Activated CD8-positive, alpha-beta memory T cell treated with anti-CD3 and anti-CD28 coated beads for 24 hours (primary cell): ENCODE results near the gene TNFRSF4.
A peak's percentile ranks its signal among the peaks of the same experiment; 100 is the strongest.

Source experiments
- DNase-seq: peaks from one replicate; pipeline ENCODE4 v3.0.0-alpha.2; 2020

TNFRSF4 gene

GRCh38 chr1:1216770-1217620 is 3.0 kb upstream of the TNFRSF4 start:
- no peak for DNase-seq

- no peak for DNase-seq
These were observed 2.1 kb upstream of the TNFRSF4 start for GRCh38 chr1:1215881-1216605.

GRCh38 chr1:1215080-1215676 is 1.2 kb upstream of the TNFRSF4 start:
- DNase-seq = no peak

- no peak for DNase-seq
These were observed 1.1 kb downstream of the TNFRSF4 start for GRCh38 chr1:1212780-1213344.

GRCh38 chr1:1211541-1212441 is 2.2 kb downstream of the TNFRSF4 start:
- DNase-seq = no peak

DNA sequence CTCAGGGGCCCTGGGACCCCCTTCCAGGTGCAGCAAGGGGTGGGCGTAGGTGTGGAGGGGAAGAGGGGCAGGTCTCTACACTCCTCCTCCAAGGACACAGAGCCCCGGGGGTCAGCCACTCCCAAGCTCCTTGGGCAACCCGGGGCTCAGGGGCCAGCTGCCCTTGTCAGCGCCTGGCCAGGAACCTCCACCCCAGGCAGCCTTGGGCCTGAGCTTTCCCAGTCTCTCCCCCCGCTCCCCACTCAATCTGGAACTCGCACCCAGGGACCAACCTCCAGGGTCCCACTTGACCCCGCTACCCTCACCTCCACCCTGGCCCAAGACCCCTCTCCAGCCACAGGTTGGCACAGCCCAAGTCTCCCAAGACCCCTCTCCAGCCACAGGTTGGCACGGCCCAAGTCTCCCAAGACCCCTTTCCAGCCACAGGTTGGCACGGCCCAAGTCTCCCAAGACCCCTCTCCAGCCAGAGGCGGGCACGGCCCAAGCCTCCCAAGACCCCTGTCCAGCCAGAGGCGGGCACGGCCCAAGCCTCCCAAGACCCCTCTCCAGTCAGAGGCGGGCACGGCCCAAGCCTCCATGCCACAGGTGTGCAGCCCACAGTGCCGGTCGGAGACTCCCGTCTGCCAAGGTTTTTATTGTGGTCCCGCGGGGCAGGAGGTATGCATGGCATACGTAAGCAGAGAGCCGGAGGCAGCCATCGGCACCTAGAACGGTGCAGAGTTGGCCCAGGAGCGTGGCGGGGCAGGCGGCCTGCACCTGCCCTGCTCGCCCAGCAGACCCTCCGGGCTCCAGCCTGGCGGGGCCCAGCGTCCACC is 3.0 kb downstream of the TNFRSF4 start:
- no peak for DNase-seq

DNA sequence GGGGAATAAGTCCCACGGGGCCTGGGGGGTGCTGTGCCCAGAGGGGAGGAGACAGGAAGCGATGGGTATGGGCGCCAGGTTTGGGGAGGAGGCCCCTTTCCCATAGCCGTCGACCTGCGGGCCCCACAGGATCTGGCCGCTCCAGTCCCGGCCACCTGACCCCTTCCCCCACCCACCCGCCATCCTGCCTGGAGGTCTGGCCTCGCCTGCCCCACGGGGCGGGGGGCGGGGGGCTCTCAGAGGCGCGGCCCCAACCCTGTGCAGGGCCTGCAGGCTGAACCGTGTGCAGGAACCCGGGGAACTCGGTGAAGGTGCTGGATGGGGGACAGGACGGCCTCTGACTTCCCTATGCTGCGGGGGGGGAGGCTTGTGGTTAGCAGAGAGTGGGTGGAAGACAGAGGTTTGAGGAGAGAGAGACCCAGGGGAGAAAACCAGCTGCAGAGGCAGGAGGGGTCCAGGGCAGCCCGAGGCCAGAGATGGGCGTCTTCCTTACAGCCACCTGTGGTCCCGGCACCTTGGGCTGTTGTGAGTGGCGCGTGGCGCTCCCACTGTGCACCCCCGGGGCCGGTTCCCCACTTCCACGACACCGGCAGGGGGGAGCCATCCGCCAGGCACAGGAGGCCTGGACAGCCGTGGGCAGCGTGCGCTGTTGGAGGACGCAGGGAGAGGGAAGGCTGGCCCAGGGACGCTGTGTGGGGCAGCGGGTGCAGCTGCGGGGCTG is 5.1 kb downstream of the TNFRSF4 start:
- DNase-seq = peak; percentile 80

- DNase-seq = no peak
These were observed 6.4 kb downstream of the TNFRSF4 start for GRCh38 chr1:1207571-1207892.

DNA sequence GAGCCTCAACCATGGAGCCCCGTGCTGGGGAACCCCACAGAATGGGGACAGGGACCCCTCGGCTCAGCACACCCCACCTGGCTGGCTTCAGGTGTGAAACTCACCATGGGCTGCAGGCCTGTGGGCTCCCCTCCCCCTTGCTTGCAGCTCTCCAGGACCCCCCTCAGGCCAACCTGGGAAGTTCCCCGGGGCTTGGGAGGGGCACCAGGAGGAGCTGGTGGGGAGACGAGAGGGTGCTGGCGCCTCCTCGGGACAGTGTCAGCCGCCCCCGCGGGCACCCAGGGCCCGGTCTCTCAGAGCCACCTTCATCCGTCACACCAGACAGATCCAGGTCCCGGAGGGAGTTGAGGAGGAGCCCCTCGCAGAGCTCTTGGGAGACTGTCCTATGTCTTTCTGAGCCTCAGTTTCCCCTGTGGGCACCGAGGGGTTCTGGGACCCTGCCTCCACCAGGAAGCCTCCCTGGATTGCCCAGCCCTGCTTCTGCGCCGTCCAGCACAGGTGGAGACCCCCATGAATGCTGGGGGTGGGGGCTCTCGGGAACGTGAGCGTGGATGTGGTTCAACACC is 6.9 kb downstream of the TNFRSF4 start:
- DNase-seq = no peak

- peak; percentile 82 for DNase-seq
These were observed 7.5 kb downstream of the TNFRSF4 start, which contains the start of gene TNFRSF18 for GRCh38 chr1:1206376-1206965. TNFRSF18 (minus strand) TSS chr1:1206592; CDS start chr1:1206571, 21 bp downstream.

- no peak for DNase-seq
These were observed 8.1 kb downstream of the TNFRSF4 start for GRCh38 chr1:1205769-1206375.

DNA sequence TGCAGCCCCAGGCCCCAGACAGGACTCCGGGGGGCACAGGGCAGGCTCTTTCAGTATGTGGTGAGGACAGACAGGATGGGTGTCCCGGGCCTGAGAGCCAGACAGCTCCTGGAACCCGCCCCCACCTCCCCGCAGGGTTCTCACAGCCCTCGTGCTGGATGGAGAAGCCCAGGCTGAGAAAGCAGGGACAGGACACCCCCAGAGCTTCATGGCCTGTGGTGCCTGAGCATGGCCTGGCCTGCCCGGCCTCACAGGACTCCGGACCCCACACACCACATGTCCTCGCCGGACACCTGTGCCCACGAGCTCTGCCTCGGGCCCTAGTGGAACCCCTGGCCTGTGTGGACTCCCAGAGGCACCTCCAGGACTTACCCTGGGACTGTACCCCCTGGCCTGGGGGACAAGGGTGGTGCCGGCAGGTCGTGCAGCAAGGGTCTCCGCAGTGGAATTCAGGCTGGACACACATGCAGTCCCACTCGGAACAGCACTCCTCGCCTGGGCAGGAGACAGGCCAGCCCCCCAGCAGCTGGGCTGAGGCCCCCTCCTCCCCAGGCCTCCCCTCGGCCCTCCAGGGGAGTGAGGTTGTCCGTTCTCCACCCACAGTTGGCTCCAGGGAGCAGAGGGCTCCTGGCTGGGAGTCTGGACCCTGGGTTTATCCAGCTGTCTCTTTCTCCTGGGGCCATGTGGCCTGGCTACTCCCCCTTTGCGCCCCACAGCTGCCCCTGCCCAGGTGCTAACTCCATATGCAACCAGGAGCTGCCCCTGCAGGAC is 8.8 kb downstream of the TNFRSF4 start:
- DNase-seq = no peak

DNA sequence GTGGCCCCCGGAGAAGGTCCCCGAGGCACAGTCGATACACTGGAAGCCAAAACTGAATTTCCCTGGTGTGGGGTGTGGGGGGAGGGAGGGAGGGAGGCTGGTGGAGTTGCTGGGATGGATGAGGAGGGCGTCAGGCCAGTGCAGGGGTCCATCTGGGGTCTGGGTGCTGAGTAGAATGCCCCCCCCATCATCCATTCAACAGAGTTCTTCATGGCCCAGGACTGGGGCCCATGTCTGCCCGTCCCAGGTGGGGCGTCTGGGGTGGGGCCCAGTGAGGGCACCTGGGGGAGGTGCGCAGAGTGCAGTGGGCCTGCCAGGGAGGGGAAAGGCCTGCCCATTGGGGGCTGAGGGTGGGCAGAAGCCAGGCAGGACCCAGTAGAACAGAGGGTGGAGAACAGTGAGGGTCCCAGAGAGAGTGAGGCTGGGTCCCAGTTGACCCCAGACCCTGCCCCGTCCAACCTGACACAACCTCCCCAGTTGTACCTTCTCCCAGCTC is 9.5 kb downstream of the TNFRSF4 start:
- no peak for DNase-seq

DNA sequence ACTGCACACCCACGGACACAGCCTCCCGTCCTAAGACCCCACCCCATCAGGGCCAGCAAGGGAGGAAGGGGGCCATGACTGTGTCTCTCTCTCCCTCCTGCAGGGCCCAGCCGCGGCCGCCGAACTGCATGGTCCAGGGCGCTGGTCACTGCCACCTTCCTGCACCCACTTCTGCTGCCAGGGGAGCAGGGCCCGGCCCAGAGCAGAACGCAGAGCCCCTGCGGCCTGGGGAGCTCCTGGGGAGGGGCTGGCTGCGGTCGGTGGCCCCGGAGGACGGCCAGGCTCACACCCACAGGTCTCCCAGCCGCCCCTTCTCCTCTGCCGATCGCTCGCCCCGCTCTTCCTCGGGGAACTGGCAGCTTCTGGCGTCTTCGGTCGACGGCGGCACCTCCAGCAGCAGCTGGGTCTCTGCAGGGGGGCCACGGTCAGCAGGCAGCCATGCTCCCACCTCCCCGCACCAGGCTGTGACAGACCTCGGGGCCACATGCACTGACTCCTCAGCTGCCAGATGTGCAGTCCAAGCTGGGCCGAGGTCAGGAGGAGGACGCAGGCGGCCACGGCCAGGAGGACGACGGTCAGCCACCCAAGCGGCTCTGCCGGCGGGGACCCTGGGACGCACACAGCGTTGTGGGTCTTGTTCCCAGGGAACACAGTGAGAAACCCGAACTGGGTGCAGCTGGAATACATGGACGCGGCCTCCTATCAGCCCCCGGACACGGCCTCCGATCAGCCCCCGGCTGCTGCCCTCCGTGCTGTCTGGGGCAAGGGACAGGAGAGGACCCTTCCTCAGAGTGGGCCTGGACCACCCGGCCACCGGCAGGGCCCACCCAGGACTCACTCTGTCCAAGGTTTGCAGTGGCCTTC is 10.2 kb downstream of the TNFRSF4 start:
- no peak for DNase-seq

GRCh38 chr1:1202831-1203560 is 11.0 kb downstream of the TNFRSF4 start:
- DNase-seq = no peak

DNA sequence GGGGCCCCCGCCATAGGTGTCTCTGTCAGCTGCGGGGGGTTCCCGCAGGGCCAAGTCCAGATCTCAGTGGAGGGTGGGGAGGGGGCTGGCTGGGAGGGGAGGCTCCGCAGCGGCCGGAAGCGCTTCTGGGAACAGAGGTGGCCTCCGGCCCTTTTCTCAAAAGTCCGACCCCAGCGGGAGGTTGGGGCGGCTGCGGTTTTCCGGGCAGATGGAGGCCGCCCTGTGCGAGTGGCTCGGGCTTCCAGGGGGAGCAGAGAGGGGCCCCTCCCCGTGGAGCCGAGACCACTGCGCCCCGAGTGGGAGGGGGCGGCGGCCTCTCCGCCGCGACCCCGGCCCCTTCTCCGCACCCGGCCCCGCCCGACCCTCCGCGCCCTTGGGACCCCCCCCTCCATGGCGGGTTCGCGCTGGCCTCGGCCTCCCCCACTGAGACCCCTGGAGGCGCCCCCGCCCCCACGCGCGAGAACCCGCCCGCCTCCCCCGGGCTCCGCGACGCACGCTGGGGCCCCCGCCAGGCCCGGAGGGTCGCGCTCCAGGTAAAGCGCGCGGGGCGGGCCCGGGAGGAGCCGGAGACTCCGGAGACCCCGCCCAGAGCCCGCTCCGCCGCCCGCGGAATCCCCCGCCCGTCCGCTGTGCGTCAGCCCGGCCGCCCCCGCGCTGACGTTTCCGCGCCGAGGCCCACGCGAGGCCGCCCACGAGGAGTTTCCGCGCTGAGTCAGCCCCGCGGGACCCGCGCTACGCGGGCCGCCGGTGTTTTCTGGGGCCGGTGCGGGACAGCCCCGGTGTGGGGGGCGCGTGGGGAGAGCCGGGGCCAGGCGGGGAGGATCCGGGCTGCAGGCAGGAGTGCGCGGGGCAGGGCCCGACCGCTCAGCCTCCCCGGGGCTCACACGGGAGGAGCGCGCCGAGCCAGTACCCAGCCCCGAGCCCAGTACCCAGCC is 12.8 kb downstream of the TNFRSF4 start:
- peak; percentile 96 for DNase-seq
